HFF-Myc (cell line): Measurements from ENCODE around the gene CA6.

Experiments used
- DNase-seq: peaks from one replicate; pipeline ENCODE4 v3.0.0-alpha.2; 2011; ENCODE audit warnings: low read depth; ENCODE audit errors: extremely low read depth
- H3K4me3 ChIP-seq: replicated peaks from 2 replicates; pipeline ENCODE4 v1.5.1; 2011; ENCODE audit warnings: low read depth, mild to moderate bottlenecking, control low read depth, low read length
- CTCF ChIP-seq: IDR thresholded peaks from 2 replicates; pipeline ENCODE4 v1.5.1; 2012; ENCODE audit warnings: mild to moderate bottlenecking, low read depth, low read length, control low read depth; ENCODE audit errors: missing control alignments

The CA6 gene

GRCh38 chr1:8943498-8944405, 1.9 kb upstream of the CA6 start:
- DNase-seq = no peak
- no peak overlapping the region for H3K4me3 ChIP-seq
- TF ChIP-seq CTCF = no peak

GRCh38 chr1:8947127-8947691, 1.5 kb downstream of the CA6 start:
- no peak overlapping the region for H3K4me3 ChIP-seq
- DNase-seq = no peak
- TF ChIP-seq CTCF = no peak

- no peak overlapping the region for H3K4me3 ChIP-seq
- no peak for TF ChIP-seq CTCF
- no peak for DNase-seq
Measured at GRCh38 chr1:8950309-8950708, 4.6 kb downstream of the CA6 start.

- no peak for TF ChIP-seq CTCF
- no peak for DNase-seq
- no peak overlapping the region for H3K4me3 ChIP-seq
Measured at GRCh38 chr1:8951231-8951630, 5.6 kb downstream of the CA6 start.

- no peak overlapping the region for H3K4me3 ChIP-seq
Measured at GRCh38 chr1:8955406-8955805, 9.7 kb downstream of the CA6 start.

More at GRCh38 chr1:8955406-8955805, 9.7 kb downstream of the CA6 start:
- no peak for TF ChIP-seq CTCF
- no peak for DNase-seq
